HEK293 (cell line): Measurements from ENCODE around the gene REC8.

ENCODE experiments used
- AEBP2 ChIP-seq: fragments of 450-650 bp; formaldehyde crosslinking; IDR thresholded peaks from 2 replicates; pipeline ENCODE4 v1.5.1; 2016; ENCODE audit warnings: missing biosample characterization, missing genetic modification characterization, borderline replicate concordance
- GLIS2 ChIP-seq: fragments of 450-650 bp; formaldehyde crosslinking; IDR thresholded peaks from 2 replicates; pipeline ENCODE4 v1.5.1; 2016; ENCODE audit warnings: missing biosample characterization, missing genetic modification characterization
- HOXA7 ChIP-seq: sonication (generic); formaldehyde crosslinking; IDR thresholded peaks from 2 replicates; pipeline ENCODE4 v1.8.1; 2022; ENCODE audit warnings: missing genetic modification reagents, borderline replicate concordance
- HOXD13 ChIP-seq: sonication (generic); formaldehyde crosslinking; IDR thresholded peaks from 2 replicates; pipeline ENCODE4 v1.8.0; 2022; ENCODE audit warnings: missing genetic modification reagents, borderline replicate concordance
- KLF1 ChIP-seq: fragments of 450-650 bp; formaldehyde crosslinking; IDR thresholded peaks from 2 replicates; pipeline ENCODE4 v1.5.1; 2016; ENCODE audit warnings: missing biosample characterization, missing genetic modification characterization
- OSR2 ChIP-seq: fragments of 450-650 bp; formaldehyde crosslinking; IDR thresholded peaks from 2 replicates; pipeline ENCODE4 v1.5.1; 2016; ENCODE audit warnings: missing biosample characterization, missing genetic modification characterization
- PRDM1 ChIP-seq: fragments of 450-650 bp; formaldehyde crosslinking; IDR thresholded peaks from 2 replicates; pipeline ENCODE4; 2016; ENCODE audit warnings: missing biosample characterization, missing genetic modification characterization
- PRDM10 ChIP-seq: fragments of 450-650 bp; formaldehyde crosslinking; IDR thresholded peaks from 2 replicates; pipeline ENCODE4 v1.5.1; 2016; ENCODE audit warnings: missing biosample characterization, missing genetic modification characterization
- PRDM4 ChIP-seq: fragments of 450-650 bp; formaldehyde crosslinking; IDR thresholded peaks from 2 replicates; pipeline ENCODE4 v1.5.1; 2017; ENCODE audit warnings: missing biosample characterization, missing genetic modification characterization
- SCRT1 ChIP-seq: fragments of 450-650 bp; formaldehyde crosslinking; IDR thresholded peaks from 2 replicates; pipeline ENCODE4 v1.5.1; 2016; ENCODE audit warnings: missing biosample characterization, missing genetic modification characterization, borderline replicate concordance
- SP7 ChIP-seq: fragments of 450-650 bp; formaldehyde crosslinking; IDR thresholded peaks from 2 replicates; pipeline ENCODE4 v1.5.1; 2016; ENCODE audit warnings: missing biosample characterization, missing genetic modification characterization
- WT1 ChIP-seq: fragments of 450-650 bp; formaldehyde crosslinking; IDR thresholded peaks from 2 replicates; pipeline ENCODE4 v1.5.1; 2016; ENCODE audit warnings: missing biosample characterization, missing genetic modification characterization
- ZBTB10 ChIP-seq: fragments of 450-650 bp; formaldehyde crosslinking; IDR thresholded peaks from 2 replicates; pipeline ENCODE4 v1.5.1; 2016; ENCODE audit warnings: missing biosample characterization, missing genetic modification characterization
- ZBTB17 ChIP-seq: fragments of 450-650 bp; formaldehyde crosslinking; IDR thresholded peaks from 2 replicates; pipeline ENCODE4 v1.5.1; 2016; ENCODE audit warnings: missing biosample characterization, missing genetic modification characterization
- ZNF138 ChIP-seq: fragments of 450-650 bp; formaldehyde crosslinking; IDR thresholded peaks from 2 replicates; pipeline ENCODE4 v1.5.1; 2016; ENCODE audit warnings: missing biosample characterization, missing genetic modification characterization, borderline replicate concordance
- ZNF239 ChIP-seq: fragments of 450-650 bp; formaldehyde crosslinking; IDR thresholded peaks from 2 replicates; pipeline ENCODE4 v1.5.1; 2016; ENCODE audit warnings: missing biosample characterization, missing genetic modification characterization
- ZNF335 ChIP-seq: fragments of 450-650 bp; formaldehyde crosslinking; conservative IDR thresholded peaks from 2 replicates; pipeline ENCODE4 v1.5.1; 2016; ENCODE audit warnings: missing biosample characterization, missing genetic modification characterization
- ZNF341 ChIP-seq: fragments of 450-650 bp; formaldehyde crosslinking; IDR thresholded peaks from 2 replicates; pipeline ENCODE4; 2016; ENCODE audit warnings: low read depth, missing biosample characterization, missing genetic modification characterization
- ZNF366 ChIP-seq: fragments of 450-650 bp; formaldehyde crosslinking; conservative IDR thresholded peaks from 2 replicates; pipeline ENCODE4 v1.5.1; 2016; ENCODE audit warnings: missing biosample characterization, missing genetic modification characterization
- ZNF391 ChIP-seq: fragments of 450-650 bp; formaldehyde crosslinking; IDR thresholded peaks from 2 replicates; pipeline ENCODE4 v1.5.1; 2016; ENCODE audit warnings: low read depth, missing biosample characterization, missing genetic modification characterization, borderline replicate concordance
- ZNF398 ChIP-seq: fragments of 450-650 bp; formaldehyde crosslinking; IDR thresholded peaks from 2 replicates; pipeline ENCODE4 v1.5.1; 2017; ENCODE audit warnings: missing biosample characterization, missing genetic modification characterization
- ZNF416 ChIP-seq: fragments of 450-650 bp; formaldehyde crosslinking; IDR thresholded peaks from 2 replicates; pipeline ENCODE4 v1.5.1; 2016; ENCODE audit warnings: missing biosample characterization, missing genetic modification characterization
- ZNF426 ChIP-seq: fragments of 450-650 bp; formaldehyde crosslinking; IDR thresholded peaks from 2 replicates; pipeline ENCODE4 v1.5.1; 2017; ENCODE audit warnings: missing biosample characterization, missing genetic modification characterization, mild to moderate bottlenecking, inconsistent platforms, moderate library complexity
- ZNF529 ChIP-seq: fragments of 450-650 bp; formaldehyde crosslinking; IDR thresholded peaks from 2 replicates; pipeline ENCODE4 v1.5.1; 2017; ENCODE audit warnings: missing genetic modification characterization, missing biosample characterization; ENCODE audit not compliant: insufficient replicate concordance
- ZNF548 ChIP-seq: fragments of 450-650 bp; formaldehyde crosslinking; IDR thresholded peaks from 2 replicates; pipeline ENCODE4 v1.5.1; 2016; ENCODE audit warnings: missing biosample characterization, missing genetic modification characterization
- ZNF558 ChIP-seq: fragments of 450-650 bp; formaldehyde crosslinking; IDR thresholded peaks from 2 replicates; pipeline ENCODE4 v1.5.1; 2016; ENCODE audit warnings: missing biosample characterization, missing genetic modification characterization
- ZNF623 ChIP-seq: fragments of 450-650 bp; formaldehyde crosslinking; IDR thresholded peaks from 2 replicates; pipeline ENCODE4 v1.5.1; 2016; ENCODE audit warnings: missing biosample characterization, missing genetic modification characterization
- ZNF791 ChIP-seq: fragments of 450-650 bp; formaldehyde crosslinking; IDR thresholded peaks from 2 replicates; pipeline ENCODE4 v1.5.1; 2016; ENCODE audit warnings: missing biosample characterization, missing genetic modification characterization
- ZNF830 ChIP-seq: fragments of 450-650 bp; IDR thresholded peaks from 2 replicates; pipeline ENCODE4 v1.5.0; 2018; ENCODE audit warnings: missing biosample characterization, missing genetic modification characterization, low read depth, mild to moderate bottlenecking, moderate library complexity

Gene REC8

GRCh38 chr14:24146453-24146977 is 25.4 kb upstream of the REC8 start, which contains the start of gene PSME2 (continued):
- TF ChIP-seq ZNF138 (tag by site-specific recombination) = no peak
- TF ChIP-seq ZBTB17 (tag by site-specific recombination) = peak; percentile 52
- TF ChIP-seq KLF1 = 0 out of 2 replicates have a peak, but pooled peaks have one; percentile 17
- TF ChIP-seq ZNF623 (tag by site-specific recombination) = no peak
- TF ChIP-seq ZNF335 (tag by site-specific recombination) = peak; percentile 70
- TF ChIP-seq GLIS2 (tag by site-specific recombination) = peak; percentile 83
- no peak for TF ChIP-seq ZNF791 (tag by site-specific recombination)
- no peak for TF ChIP-seq HOXD13 (CRISPR knock-in tag)
- peak; percentile 70; the same call in 1 of the 2 replicates for TF ChIP-seq ZBTB10 (tag by site-specific recombination)
- TF ChIP-seq ZNF426 (tag by site-specific recombination) = no peak
- TF ChIP-seq ZNF558 (tag by site-specific recombination) = no peak
- no peak for TF ChIP-seq ZNF548 (tag by site-specific recombination)
- peak; percentile 98 for TF ChIP-seq ZNF341 (tag by site-specific recombination)
- no peak for TF ChIP-seq ZNF366
- TF ChIP-seq ZNF529 (tag by site-specific recombination) = no peak
- peak; percentile 40; the same call in 1 of the 2 replicates for TF ChIP-seq OSR2
- peak; percentile 83 for TF ChIP-seq ZNF398 (tag by site-specific recombination)
- TF ChIP-seq ZNF391 = no peak
- no peak for TF ChIP-seq ZNF830 (tag by site-specific recombination)
- TF ChIP-seq PRDM1 (tag by site-specific recombination) = no peak; the same call in 1 of the 2 replicates
- TF ChIP-seq AEBP2 (tag by site-specific recombination) = no peak
- no peak for TF ChIP-seq WT1 (tag by site-specific recombination)
- TF ChIP-seq HOXA7 (CRISPR knock-in tag) = no peak
- TF ChIP-seq PRDM10 = peak; percentile 89; the same call in 1 of the 2 replicates
- no peak for TF ChIP-seq ZNF416 (tag by site-specific recombination)
- no peak for TF ChIP-seq SP7 (tag by site-specific recombination)
- no peak for TF ChIP-seq ZNF239
- TF ChIP-seq SCRT1 = no peak
- TF ChIP-seq PRDM4 = no peak
